Nephron (organoid): ENCODE measurements around the gene NAA50.

Experiments used
- H3K27ac Mint-ChIP-seq, 3 experiments: 2 replicates each; pipeline ENCODE4 v1.8.0; 2020; ENCODE audit warnings: mixed read lengths in 3 of 3, mild to moderate bottlenecking in 2 of 3, moderate library complexity in 1 of 3
- H3K27me3 Mint-ChIP-seq: 2 replicates; pipeline ENCODE4 v1.8.0; 2021; ENCODE audit warnings: low read depth, mild to moderate bottlenecking, moderate library complexity, mixed read lengths
- H3K36me3 Mint-ChIP-seq: 2 replicates; pipeline ENCODE4 v1.8.0; 2020; ENCODE audit warnings: low read depth, mixed read lengths
- H3K4me1 Mint-ChIP-seq: 2 replicates; pipeline ENCODE4 v1.8.0; 2020; ENCODE audit warnings: mixed read lengths
- H3K4me3 Mint-ChIP-seq, 3 experiments: 2 replicates each; pipeline ENCODE4 v1.8.0; 2020; ENCODE audit warnings: mild to moderate bottlenecking in 3 of 3, mixed read lengths in 3 of 3, moderate library complexity in 2 of 3
- H3K9me3 Mint-ChIP-seq: 2 replicates; pipeline ENCODE4 v1.8.0; 2020; ENCODE audit warnings: mixed read lengths
- CTCF ChIP-seq, 3 experiments: fragments of 200-600 bp; sonication (generic); IDR thresholded peaks; one replicate each; pipeline ENCODE4 v1.5.0; 2021; ENCODE audit warnings: antibody characterized with exemption in 3 of 3; ENCODE audit not compliant: unreplicated experiment in 3 of 3

The NAA50 gene

GRCh38 chr3:113707835-113708234 is 38.2 kb downstream of the NAA50 start:
- no peaks in the 10 kb centered on the region for H3K36me3 Mint-ChIP-seq
- no peak for TF ChIP-seq CTCF (IDR thresholded peaks at IDR 0.05; ENCODE audit: unreplicated experiment in 3 of 3)
- H3K4me1 Mint-ChIP-seq = no peaks in the 10 kb centered on the region
- H3K9me3 Mint-ChIP-seq = no peaks in the 10 kb centered on the region
- H3K27me3 Mint-ChIP-seq = no peaks in the 10 kb centered on the region
- no peak overlapping the region for H3K4me3 Mint-ChIP-seq
- no peak overlapping the region for H3K27ac Mint-ChIP-seq

- Mint-ChIP-seq H3K27ac (peak overlapping the region in 2 of 3 experiments; percentile 87 to 95), H3K36me3 (no peaks in the 10 kb centered on the region), H3K4me1 (peaks cover 9% of the 10 kb centered on the region), H3K4me3 (peak overlapping the region; percentile 83 to 84 (median 84)), H3K27me3 (no peaks in the 10 kb centered on the region), H3K9me3 (no peaks in the 10 kb centered on the region)
- TF ChIP-seq CTCF (IDR thresholded peaks at IDR 0.05; ENCODE audit: unreplicated experiment in 3 of 3) = no peak
Observed at GRCh38 chr3:113698956-113699355, 47.1 kb downstream of the NAA50 start.

- H3K9me3 Mint-ChIP-seq = no peaks in the 10 kb centered on the region
- no peak for TF ChIP-seq CTCF (IDR thresholded peaks at IDR 0.05; ENCODE audit: unreplicated experiment in 3 of 3)
- no peaks in the 10 kb centered on the region for H3K27me3 Mint-ChIP-seq
- H3K36me3 Mint-ChIP-seq = peaks cover 5% of the 10 kb centered on the region
- no peak overlapping the region for H3K4me3 Mint-ChIP-seq
- no peak overlapping the region for H3K27ac Mint-ChIP-seq
- peaks cover 15% of the 10 kb centered on the region for H3K4me1 Mint-ChIP-seq
Observed at GRCh38 chr3:113698213-113698742, 47.8 kb downstream of the NAA50 start.

GRCh38 chr3:113697500-113698090 is 48.5 kb downstream of the NAA50 start:
- Mint-ChIP-seq H3K4me1 (peaks cover 18% of the 10 kb centered on the region), H3K36me3 (peaks cover 7% of the 10 kb centered on the region), H3K4me3 (no peak overlapping the region), H3K27ac (no peak overlapping the region), H3K27me3 (no peaks in the 10 kb centered on the region), H3K9me3 (no peaks in the 10 kb centered on the region)
- TF ChIP-seq CTCF (IDR thresholded peaks at IDR 0.05; ENCODE audit: unreplicated experiment in 3 of 3) = no peak

GRCh38 chr3:113696658-113697499 is 49.2 kb downstream of the NAA50 start:
- Mint-ChIP-seq H3K4me3 (no peak overlapping the region), H3K9me3 (no peaks in the 10 kb centered on the region), H3K27me3 (no peaks in the 10 kb centered on the region), H3K36me3 (peaks cover 7% of the 10 kb centered on the region), H3K27ac (no peak overlapping the region), H3K4me1 (peaks cover 18% of the 10 kb centered on the region)
- TF ChIP-seq CTCF (IDR thresholded peaks at IDR 0.05; ENCODE audit: unreplicated experiment in 3 of 3) = no peak
